Measurements from ENCODE around the gene UCN.

- TF ChIP-seq CTCF (IDR thresholded peaks at IDR 0.05), result no peak
- TF ChIP-seq POLR2A (IDR thresholded peaks at IDR 0.05), result no peak
Measured at GRCh38 chr2:27324720-27325119, 16.5 kb upstream of the UCN start.

All from uterus (tissue), 2 donors.